GM18505 (cell line): ENCODE results near the gene RNF38.
A peak's percentile ranks its signal among the peaks of the same experiment; 100 is the strongest.
"Not testable (repeated sequence)": the region's sequence is repeated elsewhere in the genome, so short reads cannot be mapped to it uniquely, and the experiment has no call there.

Experiments used
- ATAC-seq: cut with Tn5 transposase; IDR thresholded peaks from one replicate; pipeline ENCODE4 v1.9.1; 2021; ENCODE audit not compliant: unreplicated experiment
- POLR2A ChIP-seq: IDR thresholded peaks from 4 replicates; pipeline ENCODE4 v1.6.1; 2011; ENCODE audit warnings: borderline replicate concordance; ENCODE audit not compliant: insufficient read depth, insufficient read length; ENCODE audit errors: extremely low read depth

The RNF38 gene

DNA sequence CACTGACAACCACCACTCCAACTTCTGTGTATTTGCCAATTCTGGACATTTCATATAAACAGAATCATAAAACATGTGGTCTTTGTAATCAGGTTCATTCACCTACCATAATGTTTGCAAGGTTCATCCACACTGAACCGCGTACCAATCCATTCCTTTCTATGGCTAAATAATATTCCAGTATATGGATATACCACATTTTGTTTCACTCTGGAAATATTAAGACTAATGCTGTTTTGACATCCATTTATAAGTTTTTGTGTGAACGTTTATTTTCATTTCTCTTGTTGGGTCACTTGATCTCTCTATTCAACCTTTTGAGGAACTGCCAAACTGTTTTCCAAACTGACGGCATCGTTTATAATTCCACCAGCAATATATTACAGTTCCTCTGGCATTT lies 26.3 kb upstream of the RNF38 start:
- no peak for ATAC-seq
- no peak for TF ChIP-seq POLR2A

DNA sequence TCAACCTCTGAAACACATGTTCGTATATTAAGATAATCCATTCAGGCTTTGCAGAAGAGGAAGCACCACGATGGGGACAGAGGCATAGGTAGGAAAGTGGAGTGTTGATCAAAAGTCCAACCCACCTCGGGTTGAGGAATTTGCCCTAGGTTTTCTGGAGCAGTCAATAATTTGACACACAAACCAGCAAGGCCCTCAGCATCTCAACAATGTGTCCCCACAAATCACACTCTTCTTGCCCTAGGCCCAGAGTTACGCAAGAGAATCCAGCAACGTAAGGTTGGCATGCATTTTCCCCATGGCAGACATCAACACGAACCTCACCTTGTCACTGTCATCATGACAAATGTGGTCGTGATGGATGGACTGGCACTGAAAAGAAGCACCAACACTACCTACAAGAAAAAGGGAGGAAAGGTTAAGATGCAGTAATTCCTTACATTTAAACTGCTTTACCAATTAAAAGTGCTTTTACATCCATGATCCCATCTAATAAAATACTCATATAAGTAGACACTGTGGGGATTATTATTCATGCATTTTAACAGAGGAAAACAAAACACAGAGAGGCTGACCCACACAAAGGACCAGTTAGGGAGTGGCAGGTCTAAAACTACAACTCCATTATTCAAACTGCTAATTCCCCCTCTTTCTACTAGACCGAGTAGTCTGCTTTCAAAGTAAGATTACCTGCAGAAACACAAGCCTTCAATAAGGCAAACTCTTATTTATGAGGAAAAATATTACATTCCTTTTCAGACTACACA lies 24.4 kb upstream of the RNF38 start:
- ATAC-seq: no peak
- no peak for TF ChIP-seq POLR2A

DNA sequence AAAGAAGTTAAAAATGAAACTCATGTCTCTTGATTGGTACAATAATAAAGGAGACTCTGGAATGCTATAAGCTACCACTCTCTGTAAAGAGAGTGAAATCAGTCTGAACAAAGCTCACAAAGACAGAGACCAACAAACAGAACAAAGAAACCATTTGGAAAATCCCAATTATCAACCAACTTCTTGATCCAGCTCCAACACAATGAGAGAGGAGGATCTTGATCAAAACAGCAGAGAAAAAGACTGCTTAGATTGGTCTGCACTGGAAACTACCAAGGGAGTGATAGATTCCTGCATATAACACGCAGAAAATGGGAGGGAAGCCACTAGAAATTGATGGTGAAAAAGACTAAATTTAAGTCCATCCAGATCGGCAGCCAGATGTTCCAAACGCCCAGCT lies 23.1 kb upstream of the RNF38 start:
- ATAC-seq: no peak
- no peak for TF ChIP-seq POLR2A

DNA sequence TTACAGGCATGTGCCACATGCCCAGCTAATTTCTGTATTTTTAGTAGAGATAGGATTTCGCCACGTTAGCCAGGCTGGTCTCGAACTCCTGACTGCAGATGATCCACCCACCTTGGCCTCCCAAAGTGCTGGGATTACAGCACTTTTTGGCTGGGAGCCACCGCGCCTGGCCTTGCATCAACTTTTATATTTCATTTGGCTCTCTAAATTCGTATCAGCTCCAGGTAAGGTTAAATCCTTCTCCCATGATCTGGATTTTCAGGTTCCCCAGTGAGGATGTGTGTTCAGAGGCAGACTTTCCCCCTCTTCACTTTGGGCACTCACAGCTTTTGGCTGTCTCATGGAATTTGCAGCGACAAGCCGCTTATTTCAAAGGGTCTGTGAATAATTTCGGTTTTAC lies 16.8 kb upstream of the RNF38 start:
- TF ChIP-seq POLR2A: no peak
- ATAC-seq: no peak

GRCh38 chr9:36415822-36416525 lies 15.9 kb upstream of the RNF38 start:
- ATAC-seq: no peak

GRCh38 chr9:36411410-36411809 lies 11.3 kb upstream of the RNF38 start:
- ATAC-seq: not testable (repeated sequence)

More at GRCh38 chr9:36415822-36416525, 15.9 kb upstream of the RNF38 start:
- no peak for TF ChIP-seq POLR2A

DNA sequence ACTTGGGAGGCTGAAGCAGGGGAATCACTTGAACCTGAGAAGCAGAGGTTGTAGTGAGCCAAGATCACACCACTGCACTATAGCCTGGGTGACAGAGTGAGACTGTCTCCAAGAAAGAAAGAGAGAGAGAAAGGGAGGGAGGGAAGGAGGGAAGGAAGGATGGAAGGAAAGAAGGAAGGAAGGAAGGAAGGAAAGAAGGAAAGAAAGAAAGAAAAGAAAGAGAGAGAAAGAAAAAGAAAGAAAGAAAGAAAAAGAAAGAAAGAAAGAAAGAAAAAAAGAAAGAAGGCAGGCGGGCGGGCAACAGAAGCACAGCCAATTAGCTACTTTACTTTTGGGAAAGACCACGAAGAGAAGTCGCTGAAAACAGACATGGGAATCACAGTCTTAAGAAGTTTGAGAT lies 9.0 kb upstream of the RNF38 start:
- ATAC-seq: not testable (repeated sequence)

DNA sequence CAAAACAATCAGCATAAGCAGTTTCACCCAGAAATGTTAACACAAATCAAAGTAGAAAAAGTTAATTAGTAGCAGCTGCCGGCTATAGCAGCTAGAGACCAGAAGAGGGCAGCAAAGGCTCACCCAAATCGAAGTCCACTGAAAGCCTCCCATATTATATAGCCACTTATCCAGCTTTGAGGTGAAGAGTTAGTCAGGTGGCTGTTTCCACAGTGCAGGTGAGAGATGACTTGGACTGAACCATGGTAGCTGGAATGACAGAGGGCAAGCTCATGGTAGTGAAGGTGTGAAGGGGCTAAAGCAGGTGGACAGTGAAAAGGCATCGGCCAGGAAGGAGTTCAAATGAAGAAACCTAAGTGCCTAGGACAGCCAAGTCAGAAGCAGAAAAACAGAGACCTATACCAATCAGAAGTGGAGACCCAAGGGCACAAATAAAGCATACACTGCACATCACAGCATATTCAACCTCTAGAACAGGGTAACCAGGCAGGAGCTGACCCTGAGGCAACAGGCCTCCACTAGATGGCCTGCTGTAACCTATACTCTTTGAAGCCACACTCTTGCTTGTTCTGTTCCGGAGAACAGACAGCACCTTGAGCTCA lies 7.2 kb upstream of the RNF38 start:
- no peak for TF ChIP-seq POLR2A
- ATAC-seq: no peak

DNA sequence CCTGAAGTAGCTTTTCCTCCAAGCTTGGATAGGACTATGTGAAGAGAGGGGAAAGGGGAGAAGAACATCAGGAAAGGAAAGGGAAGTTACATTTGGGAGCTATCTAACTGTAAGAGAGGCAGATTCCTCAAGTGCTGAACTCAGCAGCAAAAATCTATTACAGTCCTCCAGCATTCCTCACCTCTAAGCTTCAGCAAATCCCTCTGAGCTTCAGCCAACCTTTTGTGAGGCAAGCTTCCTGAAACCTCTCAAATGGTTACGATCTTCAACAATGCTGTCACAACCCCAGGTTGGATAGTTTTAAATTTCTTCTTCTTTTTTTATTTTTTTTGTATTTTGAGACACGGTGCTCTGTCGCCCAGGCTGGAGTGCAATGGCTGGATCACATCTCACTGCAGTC lies 2.5 kb upstream of the RNF38 start:
- ATAC-seq: no peak
- no peak for TF ChIP-seq POLR2A

GRCh38 chr9:36401897-36402480 lies 1.9 kb upstream of the RNF38 start:
- no peak for TF ChIP-seq POLR2A
- no peak for ATAC-seq

DNA sequence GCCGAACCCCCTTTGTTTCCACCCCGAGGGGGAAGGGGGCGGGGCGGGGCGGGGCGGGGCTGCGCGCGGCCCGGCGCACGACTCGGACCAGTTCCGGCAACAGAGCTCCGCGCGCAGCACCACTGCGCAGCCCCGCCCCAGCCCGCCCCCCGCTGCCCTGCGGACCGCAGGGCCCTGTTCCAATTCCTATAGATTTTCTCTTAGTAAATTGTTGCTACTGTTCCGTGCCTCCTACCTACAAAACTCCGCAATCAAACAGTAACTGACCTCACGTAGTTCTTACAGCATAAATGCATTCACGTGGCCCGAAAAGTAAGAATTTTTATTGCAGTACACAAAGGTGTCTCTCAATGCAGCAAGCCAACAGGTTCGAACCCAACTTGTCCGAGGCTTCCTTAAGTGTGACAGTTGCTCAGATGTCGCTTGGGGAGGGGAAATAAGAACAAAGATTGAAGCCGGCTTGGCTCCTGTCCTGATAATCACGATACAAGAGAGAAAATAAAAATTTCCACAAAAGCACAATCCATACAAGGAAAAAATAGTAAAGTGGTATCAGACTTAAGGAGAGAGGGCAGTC lies 1.2 kb upstream of the RNF38 start:
- no peak for TF ChIP-seq POLR2A
- peak; percentile 58 for ATAC-seq

- peak; percentile 69 for ATAC-seq
These were observed 479 bp upstream of the RNF38 start for GRCh38 chr9:36400332-36401163.

GRCh38 chr9:36398745-36399144 lies 1.3 kb downstream of the RNF38 start:
- ATAC-seq: no peak
- no peak for TF ChIP-seq POLR2A

More at GRCh38 chr9:36400332-36401163, 479 bp upstream of the RNF38 start:
- TF ChIP-seq POLR2A: peak; percentile 75
